Breast epithelium (tissue), 4 donors: ENCODE results near the gene LRRC4C. TPM values are rescaled to one million over a fixed set of nuclear protein-coding genes. Genes with fewer than 3 reads are reported as not detected.
"Not testable (repeated sequence)": the region's sequence is repeated elsewhere in the genome, so short reads cannot be mapped to it uniquely, and the experiment has no call there.

Experiments used
- DNase-seq, 2 donors: peaks; one replicate each; pipeline ENCODE4 v3.0.0-alpha.2; 2019; ENCODE audit warnings: low spot score in 2 of 2
- H3K27ac ChIP-seq, 2 donors: fragments of 200-600 bp; sonication (generic) in 1 of 2; one replicate each; pipeline ENCODE4 v1.5.1; 2016 to 2019; ENCODE audit warnings: mild to moderate bottlenecking in 1 of 2
- H3K27me3 ChIP-seq, 2 donors: fragments of 200-600 bp; sonication (generic) in 1 of 2; one replicate each; pipeline versions ENCODE4 v1.5.1 to v1.6.0; 2017 to 2019; ENCODE audit warnings: control low read depth in 1 of 2, mild to moderate bottlenecking in 1 of 2
- H3K36me3 ChIP-seq: fragments of 200-600 bp; one replicate; pipeline ENCODE4 v1.5.1; 2019
- H3K4me1 ChIP-seq, 2 donors: fragments of 200-600 bp; sonication (generic); one replicate each; pipeline ENCODE4 v1.5.1; 2016 to 2019; ENCODE audit warnings: control low read depth in 1 of 2
- H3K4me3 ChIP-seq, 3 donors: fragments of 200-600 bp; sonication (generic); 1 replicate in 2 of 3; 2 replicates in 1 of 3; pipeline ENCODE4 v1.5.1; 2016 to 2019; ENCODE audit warnings: mild to moderate bottlenecking in 3 of 3, moderate library complexity in 2 of 3
- H3K9me3 ChIP-seq, 2 donors: fragments of 200-600 bp; sonication (generic) in 1 of 2; one replicate each; pipeline ENCODE4 v1.5.1; 2016 to 2019; ENCODE audit warnings: control low read depth in 1 of 2
- CTCF ChIP-seq, 3 donors: fragments of 450-650 bp; IDR thresholded peaks; one replicate each; pipeline ENCODE4 v1.5.1; 2016 to 2017; ENCODE audit warnings: antibody characterized with exemption in 3 of 3, mild to moderate bottlenecking in 3 of 3, moderate library complexity in 3 of 3
- POLR2A ChIP-seq: fragments of 450-650 bp; IDR thresholded peaks from one replicate; pipeline ENCODE4 v1.6.1; 2016; ENCODE audit warnings: antibody characterized with exemption, mild to moderate bottlenecking, moderate library complexity
- POLR2AphosphoS5 ChIP-seq, 3 donors: sonication (generic); formaldehyde crosslinking; IDR thresholded peaks; one replicate each; pipeline ENCODE4 v1.6.1; 2017; ENCODE audit warnings: antibody characterized with exemption in 3 of 3
- intact Hi-C: fragments of 100-400 bp; cut with DNase I; formaldehyde crosslinking; loops from one replicate; pipeline ENCODE4 v1.15.1; 2023; ENCODE audit warnings: low total_unique reads
- total RNA-seq, 3 donors: library from RNA; depleted of rRNA; stranded (reverse); fragments of >200 nt; gene quantifications; one replicate each; pipeline ENCODE4 v1.1.0, GENCODE V29; 2016

LRRC4C gene
- total RNA-seq, 3 donors from 2014 or later: 2.9 to 15.4 (median 6.6) TPM

GRCh38 chr11:40537734-40538133, 921.7 kb downstream of the LRRC4C start:
- no peak overlapping the region for H3K4me3 ChIP-seq
- TF ChIP-seq POLR2AphosphoS5 (IDR thresholded peaks at IDR 0.05) (no peak), CTCF (IDR thresholded peaks at IDR 0.05) (no peak), POLR2A (no peak)
- no peaks in the 10 kb centered on the region for H3K4me1 ChIP-seq
- intact Hi-C loops: no loop called here
- H3K9me3 ChIP-seq: no peaks in the 10 kb centered on the region
- H3K36me3 ChIP-seq: no peaks in the 10 kb centered on the region
- no peak for DNase-seq
- no peak overlapping the region for H3K27ac ChIP-seq
- H3K27me3 ChIP-seq: no peaks in the 10 kb centered on the region

DNA sequence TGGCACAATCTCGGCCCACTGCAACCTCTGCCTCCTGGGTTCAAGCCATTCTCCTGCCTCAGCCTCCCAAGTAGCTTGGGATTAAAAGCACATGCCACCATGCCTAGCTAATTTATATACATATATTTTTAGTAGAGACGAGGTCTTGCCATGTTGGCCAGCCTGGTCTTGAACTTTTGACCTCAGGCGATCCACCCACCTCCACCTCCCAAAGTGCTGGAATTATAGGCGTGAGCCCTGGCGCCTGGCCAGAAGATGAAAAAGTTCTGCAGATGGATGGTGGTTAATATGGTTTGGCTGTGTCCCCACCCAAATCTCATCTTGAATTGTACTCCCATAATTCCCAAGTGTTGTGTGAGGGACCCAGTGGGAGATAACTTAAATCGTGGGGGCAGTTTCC, 937.4 kb downstream of the LRRC4C start:
- intact Hi-C loops, DNase-seq, H3K36me3 ChIP-seq, H3K27me3 ChIP-seq, H3K27ac ChIP-seq, H3K4me1 ChIP-seq, H3K4me3 ChIP-seq, H3K9me3 ChIP-seq: not testable (repeated sequence)

- Histone ChIP-seq H3K27ac (no peak overlapping the region), H3K9me3 (peaks cover 0 to 4% of the 10 kb centered on the region in 2 donors), H3K27me3 (no peaks in the 10 kb centered on the region), H3K4me1 (no peaks in the 10 kb centered on the region), H3K4me3 (no peak overlapping the region), H3K36me3 (no peaks in the 10 kb centered on the region)
- DNase-seq: no peak
- no peak for TF ChIP-seq CTCF (IDR thresholded peaks at IDR 0.05)
- TF ChIP-seq POLR2AphosphoS5 (IDR thresholded peaks at IDR 0.05): no peak
- no peak for TF ChIP-seq POLR2A
- intact Hi-C loops: no loop called here
Observed at GRCh38 chr11:40517122-40517521, 942.3 kb downstream of the LRRC4C start.

DNA sequence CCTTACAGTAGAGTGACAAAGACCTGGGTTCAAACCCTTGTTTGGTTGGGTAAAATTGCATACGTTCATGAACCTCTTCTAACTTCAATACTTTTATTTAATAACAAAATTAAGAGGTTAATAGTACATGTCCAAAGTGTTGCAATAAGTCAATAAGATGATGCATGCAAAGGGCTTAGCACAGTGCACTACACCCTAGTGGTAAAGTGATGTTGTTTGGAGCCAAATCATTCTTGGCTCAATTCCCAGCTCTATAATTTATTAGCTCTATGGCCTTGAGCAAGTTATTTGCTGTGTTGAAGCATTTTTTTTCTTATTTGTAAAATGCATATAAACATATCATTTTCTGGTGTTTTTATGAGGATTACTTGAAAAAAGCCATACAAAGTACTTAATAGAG, 945.3 kb downstream of the LRRC4C start:
- DNase-seq: no peak
- H3K4me3 ChIP-seq: no peak overlapping the region
- intact Hi-C loops: no loop called here
- no peaks in the 10 kb centered on the region for H3K36me3 ChIP-seq
- H3K9me3 ChIP-seq: peaks cover 0 to 4% of the 10 kb centered on the region in 2 donors
- TF ChIP-seq POLR2A (no peak), POLR2AphosphoS5 (IDR thresholded peaks at IDR 0.05) (no peak), CTCF (IDR thresholded peaks at IDR 0.05) (no peak)
- no peaks in the 10 kb centered on the region for H3K27me3 ChIP-seq
- no peak overlapping the region for H3K27ac ChIP-seq
- H3K4me1 ChIP-seq: no peaks in the 10 kb centered on the region

GRCh38 chr11:40513281-40513680, 946.2 kb downstream of the LRRC4C start:
- DNase-seq: no peak
- H3K4me3 ChIP-seq: no peak overlapping the region
- intact Hi-C loops: no loop called here
- H3K36me3 ChIP-seq: no peaks in the 10 kb centered on the region
- H3K9me3 ChIP-seq: peaks cover 0 to 4% of the 10 kb centered on the region in 2 donors
- TF ChIP-seq POLR2AphosphoS5 (IDR thresholded peaks at IDR 0.05) (no peak), CTCF (IDR thresholded peaks at IDR 0.05) (no peak), POLR2A (no peak)
- H3K27ac ChIP-seq: no peak overlapping the region
- no peaks in the 10 kb centered on the region for H3K27me3 ChIP-seq
- H3K4me1 ChIP-seq: no peaks in the 10 kb centered on the region

- DNase-seq: no peak
- Histone ChIP-seq H3K36me3 (no peaks in the 10 kb centered on the region), H3K9me3 (no peaks in the 10 kb centered on the region), H3K4me3 (no peak overlapping the region), H3K4me1 (no peaks in the 10 kb centered on the region), H3K27ac (no peak overlapping the region), H3K27me3 (no peaks in the 10 kb centered on the region)
- intact Hi-C loops: no loop called here
- TF ChIP-seq POLR2AphosphoS5 (IDR thresholded peaks at IDR 0.05): no peak
- no peak for TF ChIP-seq POLR2A
- TF ChIP-seq CTCF (IDR thresholded peaks at IDR 0.05): no peak
Observed at GRCh38 chr11:40508303-40508702, 951.1 kb downstream of the LRRC4C start.
